Caco-2 (cell line): ENCODE results near the gene UMAD1. TPM values are rescaled to one million over a fixed set of nuclear protein-coding genes. Genes with fewer than 3 reads are reported as not detected.

Experiments
- BruUV-seq: library from RNA; stranded (reverse); fragments of 400-500 nt; replicated peaks from 2 replicates; lab custom pipeline; 2021; lab: Mats Ljungman, UMichigan
- CTCF ChIA-PET: fragments of 300-600 bp; sonication (Branson Sonifier 250); formaldehyde crosslinking; loops from one replicate; lab custom pipeline; 2022; ENCODE audit warnings: antibody characterized with exemption; lab: Charles Lee
- POLR2A ChIA-PET: fragments of 300-600 bp; sonication (Branson Sonifier 250); formaldehyde crosslinking; loops from one replicate; lab custom pipeline; 2022; ENCODE audit warnings: antibody characterized with exemption; lab: Charles Lee
- DNase-seq, 2 experiments: peaks; one replicate each; pipeline versions ENCODE4 v3.0.0 to v3.0.0-alpha.2; 2020 to 2022
- H3K27me3 ChIP-seq: replicated peaks from 2 replicates; pipeline ENCODE4 v1.6.0; 2011; ENCODE audit warnings: low read length; ENCODE audit not compliant: control insufficient read depth, insufficient read depth
- H3K36me3 ChIP-seq: 2 replicates; pipeline ENCODE4 v1.5.1; 2011; ENCODE audit warnings: low read length; ENCODE audit not compliant: control insufficient read depth, insufficient read depth
- H3K4me1 ChIP-seq: fragments of 250-450 bp; sonication (Bioruptor Pico); 2 replicates; pipeline ENCODE4 v1.5.1; 2020; ENCODE audit warnings: mild to moderate bottlenecking
- H3K4me3 ChIP-seq: 2 replicates; pipeline ENCODE4 v1.5.1; 2011; ENCODE audit warnings: low read depth, mild to moderate bottlenecking, control low read depth, low read length
- H3K9me3 ChIP-seq: fragments of 250-450 bp; sonication (Bioruptor Pico); 2 replicates; pipeline ENCODE4 v1.5.1; 2020; ENCODE audit warnings: mild to moderate bottlenecking, moderate library complexity
- H3K27ac Mint-ChIP-seq: one replicate; pipeline ENCODE4 v1.8.0; 2022; ENCODE audit warnings: mixed read lengths; ENCODE audit not compliant: unreplicated experiment
- H3K27me3 Mint-ChIP-seq: one replicate; pipeline ENCODE4 v1.8.0; 2022; ENCODE audit warnings: mixed read lengths; ENCODE audit not compliant: insufficient read depth, unreplicated experiment
- H3K36me3 Mint-ChIP-seq: one replicate; pipeline ENCODE4 v1.8.0; 2022; ENCODE audit warnings: mild to moderate bottlenecking, mixed read lengths; ENCODE audit not compliant: insufficient read depth, unreplicated experiment
- H3K4me1 Mint-ChIP-seq: one replicate; pipeline ENCODE4 v1.8.0; 2022; ENCODE audit warnings: low read depth, mixed read lengths; ENCODE audit not compliant: unreplicated experiment
- H3K4me3 Mint-ChIP-seq: one replicate; pipeline ENCODE4 v1.8.0; 2022; ENCODE audit warnings: mild to moderate bottlenecking, moderate library complexity, mixed read lengths; ENCODE audit not compliant: unreplicated experiment
- H3K9me3 Mint-ChIP-seq: one replicate; pipeline ENCODE4 v1.8.0; 2022; ENCODE audit warnings: mixed read lengths; ENCODE audit not compliant: unreplicated experiment
- CTCF ChIP-seq, 2 experiments: fragments of 200-600 bp in 1 of 2; IDR thresholded peaks; 1 replicate in 1 of 2; 2 replicates in 1 of 2; pipeline versions ENCODE4 v1.5.1 to v1.8.0; 2011 to 2022; ENCODE audit warnings: antibody characterized with exemption in 1 of 2, control low read depth in 1 of 2, inconsistent platforms in 1 of 2, low read depth in 1 of 2, low read length in 1 of 2, mild to moderate bottlenecking in 1 of 2, moderate library complexity in 1 of 2; ENCODE audit not compliant: insufficient read depth in 1 of 2, severe bottlenecking in 1 of 2, unreplicated experiment in 1 of 2
- intact Hi-C: fragments of 100-400 bp; cut with micrococcal nuclease; formaldehyde crosslinking; loops from one replicate; pipeline ENCODE4 v1.10.0; 2022; ENCODE audit not compliant: unreplicated experiment
- total RNA-seq: library from RNA; stranded (reverse); gene quantifications from 2 replicates; pipeline ENCODE4 v1.2.3, GENCODE V29; 2022

Gene UMAD1
- total RNA-seq, 1 experiment from 2014 or later: 20.0 TPM

DNA sequence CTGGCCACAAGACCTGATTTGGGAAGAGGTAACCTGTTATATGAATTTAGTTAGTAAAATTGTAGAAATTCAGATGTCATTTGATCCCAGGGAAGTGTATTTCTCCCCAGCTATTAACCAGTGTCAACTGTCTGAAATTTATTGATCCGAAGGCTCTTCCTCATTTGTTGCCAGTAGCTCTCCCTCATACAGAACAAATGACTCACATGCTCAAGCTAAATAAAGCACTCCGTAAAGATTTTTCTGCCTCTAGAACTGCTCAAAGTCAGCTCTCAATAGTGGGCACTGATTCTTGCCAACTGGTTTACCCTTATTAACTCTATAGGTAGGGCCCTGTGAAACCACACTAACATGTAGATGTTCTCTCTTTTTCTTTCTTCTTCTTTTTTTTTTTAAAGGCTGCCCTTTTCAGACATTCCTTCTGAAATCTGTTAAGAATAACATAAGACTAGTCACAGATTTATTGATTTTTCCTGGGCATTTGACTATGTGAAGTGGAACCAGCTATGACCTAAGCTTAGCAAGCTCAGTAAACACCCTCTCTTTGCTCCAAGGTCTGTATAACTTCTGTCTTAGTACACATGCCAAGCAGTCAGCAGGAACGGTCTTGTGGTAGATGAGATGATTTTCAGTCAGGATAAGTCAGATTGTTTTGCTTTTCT, 56.0 kb downstream of the UMAD1 start:
- Mint-ChIP-seq H3K27ac (no peak overlapping the region), H3K4me3 (no peak overlapping the region)

GRCh38 chr7:7698930-7699329, 58.4 kb downstream of the UMAD1 start:
- Histone ChIP-seq H3K4me1 (peaks cover 2% of the 10 kb centered on the region; the same call in 1 of the 2 replicates), H3K4me3 (no peak overlapping the region), H3K36me3 (no peaks in the 10 kb centered on the region), H3K27me3 (no peaks in the 10 kb centered on the region), H3K9me3 (no peaks in the 10 kb centered on the region)
- BruUV-seq: no TSS peak
- DNase-seq: no peak
- CTCF ChIA-PET: interaction anchor here (0.7 kb wide), 1 partner anchor 591 kb away, joined by 6 read pairs; no protein-coding TSS in a partner anchor
- no peak overlapping the region for H3K4me3 Mint-ChIP-seq
- no peak overlapping the region for H3K27ac Mint-ChIP-seq
- H3K27me3 Mint-ChIP-seq: no peaks in the 10 kb centered on the region
- intact Hi-C loops: no loop called here
- no peaks in the 10 kb centered on the region for H3K36me3 Mint-ChIP-seq
- POLR2A ChIA-PET: no interaction called here
- H3K9me3 Mint-ChIP-seq: peaks cover 8% of the 10 kb centered on the region
- peaks cover 7% of the 10 kb centered on the region for H3K4me1 Mint-ChIP-seq
- TF ChIP-seq CTCF (IDR thresholded peaks at IDR 0.05; ENCODE audit: insufficient read depth in 1 of 2, low read depth in 1 of 2, low read length in 1 of 2, severe bottlenecking in 1 of 2, unreplicated experiment in 1 of 2): no peak

More for the DNA sequence above, 56.0 kb downstream of the UMAD1 start:
- Histone ChIP-seq H3K27me3 (no peaks in the 10 kb centered on the region), H3K4me1 (peaks cover 9% of the 10 kb centered on the region; the same call in 1 of the 2 replicates), H3K9me3 (no peaks in the 10 kb centered on the region), H3K4me3 (no peak overlapping the region), H3K36me3 (no peaks in the 10 kb centered on the region)
- BruUV-seq: no TSS peak
- ChIA-PET POLR2A (no interaction called here), CTCF (no interaction called here)
- DNase-seq: no peak
- Mint-ChIP-seq H3K4me1 (peaks cover 6% of the 10 kb centered on the region), H3K27me3 (no peaks in the 10 kb centered on the region), H3K36me3 (no peaks in the 10 kb centered on the region), H3K9me3 (peaks cover 8% of the 10 kb centered on the region)
- intact Hi-C loops: no loop called here
- no peak for TF ChIP-seq CTCF (IDR thresholded peaks at IDR 0.05; ENCODE audit: insufficient read depth in 1 of 2, low read depth in 1 of 2, low read length in 1 of 2, severe bottlenecking in 1 of 2, unreplicated experiment in 1 of 2)

DNA sequence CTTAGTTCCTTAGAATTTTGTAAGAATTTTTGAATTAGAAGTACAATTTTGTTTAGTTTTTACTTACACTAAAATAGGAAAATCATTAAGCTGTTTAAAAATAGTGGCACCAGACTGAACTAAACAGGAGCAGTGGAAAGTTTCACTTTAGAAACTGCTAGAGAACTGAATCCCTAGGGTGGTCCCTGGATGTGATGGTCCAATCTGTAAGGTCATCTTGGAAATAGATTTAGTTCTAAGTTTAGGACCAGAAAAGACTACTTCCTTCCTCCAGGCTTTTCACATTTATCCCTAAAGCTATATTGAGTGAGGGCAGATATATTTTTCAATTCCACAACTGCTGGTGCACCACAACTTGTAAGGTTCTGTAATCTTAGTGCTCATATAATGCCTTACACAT, 58.8 kb downstream of the UMAD1 start:
- peaks cover 7% of the 10 kb centered on the region for H3K4me1 Mint-ChIP-seq
- no peak for DNase-seq
- ChIA-PET POLR2A (no interaction called here), CTCF (no interaction called here)
- H3K36me3 ChIP-seq: no peaks in the 10 kb centered on the region
- no peak overlapping the region for H3K4me3 Mint-ChIP-seq
- intact Hi-C loops: no loop called here
- peaks cover 5% of the 10 kb centered on the region for H3K9me3 Mint-ChIP-seq
- no TSS peak for BruUV-seq
- H3K27me3 Mint-ChIP-seq: no peaks in the 10 kb centered on the region
- no peaks in the 10 kb centered on the region for H3K36me3 Mint-ChIP-seq
- no peaks in the 10 kb centered on the region for H3K27me3 ChIP-seq
- no peak overlapping the region for H3K27ac Mint-ChIP-seq
- TF ChIP-seq CTCF (IDR thresholded peaks at IDR 0.05; ENCODE audit: insufficient read depth in 1 of 2, low read depth in 1 of 2, low read length in 1 of 2, severe bottlenecking in 1 of 2, unreplicated experiment in 1 of 2): no peak
- H3K9me3 ChIP-seq: no peaks in the 10 kb centered on the region
- H3K4me1 ChIP-seq: no peaks in the 10 kb centered on the region
- no peak overlapping the region for H3K4me3 ChIP-seq
